K562 (cell line): Measurements from ENCODE around the gene SANBR. TPM values are rescaled to one million over a fixed set of nuclear protein-coding genes. Genes with fewer than 3 reads are reported as not detected.

Experiments used
- CBFB ChIP-seq: sonication (generic); formaldehyde crosslinking; IDR thresholded peaks from 2 replicates; pipeline ENCODE4 v1.4.0; 2020; ENCODE audit warnings: mild to moderate bottlenecking, missing genetic modification reagents
- CBX1 ChIP-seq: sonication (generic); IDR thresholded peaks from 2 replicates; pipeline ENCODE4 v1.6.1; 2016; ENCODE audit warnings: antibody characterized with exemption, low read depth, mild to moderate bottlenecking
- CBX8 ChIP-seq: fragments of 200-600 bp; sonication (generic); IDR thresholded peaks from 2 replicates; pipeline ENCODE4 v1.6.1; 2012; ENCODE audit warnings: borderline replicate concordance, mixed run types, low read depth, mild to moderate bottlenecking, moderate library complexity, mixed read lengths, low read length, control low read depth, inconsistent platforms; ENCODE audit not compliant: poor library complexity, severe bottlenecking; ENCODE audit errors: extremely low read depth
- FOS ChIP-seq: IDR thresholded peaks from 3 replicates; pipeline ENCODE4 v1.6.1; 2011; ENCODE audit not compliant: insufficient read length; ENCODE audit errors: extremely low read depth
- FOXJ2 ChIP-seq: fragments of 200-800 bp; sonication (Bioruptor generic); IDR thresholded peaks from 2 replicates; pipeline ENCODE4 v1.6.1; 2016; ENCODE audit warnings: missing genetic modification characterization, missing compliant biosample characterization
- GTF2E2 ChIP-seq: fragments of 200-800 bp; sonication (Bioruptor generic); IDR thresholded peaks from 2 replicates; pipeline ENCODE4 v1.6.1; 2016; ENCODE audit warnings: missing genetic modification characterization, missing compliant biosample characterization
- HDAC1 ChIP-seq, 2 experiments: fragments of 450-650 bp; IDR thresholded peaks; 2 replicates each; pipeline ENCODE4 v1.6.1; 2016 to 2017; ENCODE audit warnings: inconsistent platforms in 1 of 2, mild to moderate bottlenecking in 1 of 2, moderate library complexity in 1 of 2
- HINFP ChIP-seq: fragments of 450-650 bp; conservative IDR thresholded peaks from 2 replicates; pipeline ENCODE4 v1.6.1; 2016; ENCODE audit warnings: missing genetic modification characterization, low read depth, mild to moderate bottlenecking, control low read depth, missing compliant biosample characterization
- MEF2A ChIP-seq: IDR thresholded peaks from 2 replicates; pipeline ENCODE4 v1.6.1; 2011; ENCODE audit warnings: low read depth, mild to moderate bottlenecking, low read length, moderate library complexity; ENCODE audit not compliant: control insufficient read depth
- NCOA2 ChIP-seq, 2 experiments: fragments of 450-650 bp; IDR thresholded peaks; 2 replicates each; pipeline ENCODE4 v1.6.1; 2018; ENCODE audit warnings: mild to moderate bottlenecking in 2 of 2, moderate library complexity in 1 of 2; ENCODE audit not compliant: partially characterized antibody in 2 of 2
- NCOA4 ChIP-seq: fragments of 450-650 bp; IDR thresholded peaks from 2 replicates; pipeline ENCODE4 v1.6.1; 2018; ENCODE audit warnings: mild to moderate bottlenecking; ENCODE audit not compliant: partially characterized antibody
- NR0B1 ChIP-seq: fragments of 450-650 bp; IDR thresholded peaks from one replicate; pipeline ENCODE4 v1.6.1; 2018; ENCODE audit warnings: mild to moderate bottlenecking, moderate library complexity; ENCODE audit not compliant: partially characterized antibody
- NR1H2 ChIP-seq: sonication (generic); formaldehyde crosslinking; IDR thresholded peaks from 2 replicates; pipeline ENCODE4 v1.4.0; 2020; ENCODE audit warnings: mild to moderate bottlenecking, missing genetic modification reagents
- NR2C1 ChIP-seq, 2 experiments: fragments of 450-650 bp; IDR thresholded peaks; 2 replicates each; pipeline ENCODE4 v1.6.1; 2017; ENCODE audit warnings: mild to moderate bottlenecking in 2 of 2, antibody characterized with exemption in 1 of 2, inconsistent platforms in 1 of 2, missing compliant biosample characterization in 1 of 2, missing genetic modification characterization in 1 of 2
- NR4A1 ChIP-seq, 2 experiments: fragments of 250-450 bp in 1 of 2; fragments of 450-650 bp in 1 of 2; sonication (Bioruptor Pico) in 1 of 2; IDR thresholded peaks; 2 replicates each; pipeline versions ENCODE4 v1.4.0 to v1.6.1; 2016 to 2020; ENCODE audit warnings: mild to moderate bottlenecking in 2 of 2, missing compliant biosample characterization in 1 of 2, missing genetic modification characterization in 1 of 2, moderate library complexity in 1 of 2
- PHB ChIP-seq: fragments of 250-450 bp; sonication (Bioruptor Pico); IDR thresholded peaks from 2 replicates; pipeline ENCODE4 v1.5.0; 2021
- POLR2B ChIP-seq: fragments of 450-650 bp; IDR thresholded peaks from 2 replicates; pipeline ENCODE4 v1.6.1; 2018; ENCODE audit warnings: low read depth; ENCODE audit not compliant: partially characterized antibody
- RUNX1 ChIP-seq: sonication (generic); IDR thresholded peaks from 2 replicates; pipeline ENCODE4 v1.6.1; 2016; ENCODE audit warnings: antibody characterized with exemption, low read depth
- TAL1 ChIP-seq: fragments of 450-650 bp; IDR thresholded peaks from 2 replicates; pipeline ENCODE4 v1.6.1; 2016; ENCODE audit warnings: mild to moderate bottlenecking
- TBP ChIP-seq: optimal IDR thresholded peaks from 2 replicates; pipeline ENCODE3; 2011; ENCODE audit warnings: low read depth, low read length, improper control_type of control experiment
- TFAM ChIP-seq: fragments of 250-450 bp; sonication (Bioruptor Pico); conservative IDR thresholded peaks from 2 replicates; pipeline ENCODE4 v1.5.0; 2021; ENCODE audit warnings: mild to moderate bottlenecking, moderate library complexity
- TRIM28 ChIP-seq: fragments of 450-650 bp; IDR thresholded peaks from 2 replicates; pipeline ENCODE4 v1.6.1; 2017
- ZEB2 ChIP-seq: fragments of 450-650 bp; IDR thresholded peaks from 2 replicates; pipeline ENCODE4 v1.6.1; 2016
- ZNF24 ChIP-seq: fragments of 450-650 bp; IDR thresholded peaks from 2 replicates; pipeline ENCODE4 v1.6.1; 2016
- ZNF3 ChIP-seq: fragments of 250-450 bp; sonication (Bioruptor Pico); IDR thresholded peaks from 2 replicates; pipeline ENCODE4 v1.5.0; 2021; ENCODE audit warnings: mild to moderate bottlenecking, moderate library complexity
- ZNF696 ChIP-seq: fragments of 250-450 bp; sonication (Bioruptor Pico); conservative IDR thresholded peaks from 2 replicates; pipeline ENCODE4 v1.4.0; 2020; ENCODE audit warnings: mild to moderate bottlenecking, moderate library complexity
- ZNF79 ChIP-seq: fragments of 250-450 bp; sonication (Bioruptor Pico); IDR thresholded peaks from 2 replicates; pipeline ENCODE4 v1.4.0; 2020; ENCODE audit warnings: low read depth, mild to moderate bottlenecking, moderate library complexity
- polyA plus RNA-seq, 8 experiments: library from polyadenylated mRNA; depleted of rRNA in 4 of 8; stranded (reverse) in 5 of 8; unstranded in 3 of 8; fragments of >200 nt; fragmentation: Nextera tagmentation in 2 of 8; fragmentation: Illumina TruSeq in 1 of 8; extraction: Ambion mirVana in 2 of 8; extraction: Trizol in 1 of 8; gene quantifications; 2 replicates each; pipeline versions ENCODE4 v1.2.1 to v1.2.3, GENCODE V29; 2011 to 2014; ENCODE audit warnings: inconsistent platforms in 1 of 8, missing spikeins in 1 of 8
- total RNA-seq, 7 experiments: library from RNA; depleted of rRNA in 6 of 7; stranded (reverse); fragments of >200 nt in 6 of 7; fragmentation: Illumina TruSeq in 2 of 7; extraction: Trizol in 2 of 7; gene quantifications; 2 replicates each; pipeline versions ENCODE4 v1.2.1 to v1.2.3, GENCODE V29; 2011 to 2021; ENCODE audit warnings: low replicate concordance in 1 of 7

The SANBR gene
- total and polyA plus RNA-seq, 9 of the 15 experiments (the other 6 are each of a cell fraction or from before 2014, with no cell fraction given): 1.5 to 7.7 (median 6.2) TPM

GRCh38 chr2:61017003-61017555, 48.6 kb upstream of the SANBR start (continued):
- no peak for TF ChIP-seq CBFB
- TF ChIP-seq RUNX1: no peak
- no peak for TF ChIP-seq HINFP (tag)
- TF ChIP-seq TFAM (CRISPR knock-in tag): no peak
- TF ChIP-seq NCOA2 (IDR thresholded peaks at IDR 0.05; ENCODE audit: partially characterized antibody in 2 of 2): peak in 1 of 2 experiments; percentile 72
- no peak for TF ChIP-seq NR4A1 (CRISPR knock-in tag; IDR thresholded peaks at IDR 0.05)
- peak; percentile 49; the same call in 1 of the 2 replicates for TF ChIP-seq NR4A1 (tag; IDR thresholded peaks at IDR 0.05)
- peak in 1 of 2 experiments; percentile 90; a peak in 2 of 4 replicates for TF ChIP-seq HDAC1 (IDR thresholded peaks at IDR 0.05)
- TF ChIP-seq NCOA4: peak; percentile 99
- TF ChIP-seq POLR2B: peak; percentile 68
- TF ChIP-seq PHB: no peak
- TF ChIP-seq MEF2A: no peak
- peak; percentile 73; the same call in 1 of the 2 replicates for TF ChIP-seq TRIM28
- no peak for TF ChIP-seq FOS
- TF ChIP-seq ZNF79: no peak
- no peak; the same call in 1 of the 2 replicates for TF ChIP-seq ZNF24
- peak; percentile 71 for TF ChIP-seq NR2C1 (IDR thresholded peaks at IDR 0.05)
- TF ChIP-seq NR2C1 (tag; IDR thresholded peaks at IDR 0.05): peak; percentile 75
- TF ChIP-seq FOXJ2 (tag): 0 out of 2 replicates have a peak, but pooled peaks have one; percentile 55
- TF ChIP-seq ZNF3 (CRISPR knock-in tag): no peak
- TF ChIP-seq NR1H2 (CRISPR knock-in tag): peak; percentile 23; the same call in 1 of the 2 replicates
- no peak; the same call in 1 of the 2 replicates for TF ChIP-seq TAL1
- TF ChIP-seq TBP: peak; percentile 70
- TF ChIP-seq NR0B1: no peak
- TF ChIP-seq ZNF696 (CRISPR knock-in tag): no peak
- peak; percentile 99 for TF ChIP-seq ZEB2
- TF ChIP-seq GTF2E2: peak; percentile 42; the same call in 1 of the 2 replicates
- TF ChIP-seq CBX8: no peak
- peak; percentile 45; the same call in 1 of the 2 replicates for TF ChIP-seq CBX1
